RWPE1 (cell line): ENCODE data around the gene IGF1R.

ENCODE experiments used
- CTCF ChIA-PET: fragments of 350-600 bp; sonication (Branson Sonifier 250); formaldehyde crosslinking; extraction: SDS; loops from one replicate; lab custom pipeline; 2021; lab: Yijun Ruan, JAX
- POLR2A ChIA-PET: fragments of 400-600 bp; formaldehyde crosslinking; extraction: SDS; loops from one replicate; lab custom pipeline; 2020; ENCODE audit warnings: antibody characterized with exemption; ENCODE audit not compliant: low non-redundant PET; lab: Yijun Ruan, JAX
- DNase-seq: peaks from one replicate; pipeline ENCODE4 v3.0.0; 2012; ENCODE audit warnings: low spot score
- H3K27ac ChIP-seq: fragments of 450-650 bp; 2 replicates; pipeline ENCODE4 v1.5.1; 2017
- TF ChIP-seq, protein P1 (sequence below): fragments of 450-650 bp; conservative IDR thresholded peaks from 2 replicates; pipeline ENCODE4 v1.5.1; 2017; ENCODE audit warnings: low read depth, mild to moderate bottlenecking

Gene IGF1R

DNA sequence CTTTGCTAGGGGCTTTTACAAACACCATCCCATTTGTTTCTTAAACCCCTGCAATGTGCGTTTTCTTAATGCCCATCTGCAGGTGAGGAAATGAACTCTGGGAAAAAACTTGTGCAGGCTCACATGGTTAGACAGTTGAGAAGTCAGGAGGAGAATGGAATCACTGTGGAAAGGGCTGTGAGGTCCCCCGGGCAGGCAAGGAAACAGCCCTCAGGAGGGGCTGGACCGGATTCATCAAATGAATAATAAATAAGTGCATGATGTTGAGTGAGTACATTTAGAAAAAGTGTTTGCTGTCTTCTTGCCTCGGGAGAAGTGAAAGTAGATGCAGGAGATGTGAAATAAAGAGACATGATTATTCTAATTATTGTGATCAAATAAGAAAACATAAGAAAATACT, 282.7 kb downstream of the IGF1R start:
- H3K27ac ChIP-seq: no peak overlapping the region
- ChIA-PET POLR2A (no interaction called here), CTCF (no interaction called here)
- TF ChIP-seq, protein P1, sequence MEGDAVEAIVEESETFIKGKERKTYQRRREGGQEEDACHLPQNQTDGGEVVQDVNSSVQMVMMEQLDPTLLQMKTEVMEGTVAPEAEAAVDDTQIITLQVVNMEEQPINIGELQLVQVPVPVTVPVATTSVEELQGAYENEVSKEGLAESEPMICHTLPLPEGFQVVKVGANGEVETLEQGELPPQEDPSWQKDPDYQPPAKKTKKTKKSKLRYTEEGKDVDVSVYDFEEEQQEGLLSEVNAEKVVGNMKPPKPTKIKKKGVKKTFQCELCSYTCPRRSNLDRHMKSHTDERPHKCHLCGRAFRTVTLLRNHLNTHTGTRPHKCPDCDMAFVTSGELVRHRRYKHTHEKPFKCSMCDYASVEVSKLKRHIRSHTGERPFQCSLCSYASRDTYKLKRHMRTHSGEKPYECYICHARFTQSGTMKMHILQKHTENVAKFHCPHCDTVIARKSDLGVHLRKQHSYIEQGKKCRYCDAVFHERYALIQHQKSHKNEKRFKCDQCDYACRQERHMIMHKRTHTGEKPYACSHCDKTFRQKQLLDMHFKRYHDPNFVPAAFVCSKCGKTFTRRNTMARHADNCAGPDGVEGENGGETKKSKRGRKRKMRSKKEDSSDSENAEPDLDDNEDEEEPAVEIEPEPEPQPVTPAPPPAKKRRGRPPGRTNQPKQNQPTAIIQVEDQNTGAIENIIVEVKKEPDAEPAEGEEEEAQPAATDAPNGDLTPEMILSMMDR: no peak
- no peak for DNase-seq

DNA sequence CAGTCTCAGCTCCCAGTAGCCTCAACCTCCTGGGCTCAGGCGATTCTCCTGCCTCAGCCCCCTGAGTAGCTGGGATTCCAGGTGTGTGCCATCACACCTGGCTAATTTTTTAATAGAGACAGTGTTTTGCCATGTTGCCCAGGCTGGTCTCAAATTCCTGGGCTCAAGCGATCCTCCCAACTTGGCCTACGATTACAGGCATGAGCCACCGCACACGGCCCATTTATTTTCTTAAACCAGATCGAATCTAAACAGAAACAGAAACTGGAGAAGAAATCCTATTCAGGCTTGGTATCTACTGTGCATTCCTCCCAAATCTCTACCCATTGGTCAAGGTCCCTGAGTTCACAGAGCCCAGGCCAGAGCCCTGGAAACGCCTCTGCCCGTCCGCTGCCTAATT, 285.1 kb downstream of the IGF1R start:
- H3K27ac ChIP-seq: no peak overlapping the region
- POLR2A ChIA-PET: no interaction called here
- TF ChIP-seq, protein P1: no peak
- CTCF ChIA-PET: interaction anchor here (0.7 kb wide), 1 partner anchor 24 kb away, joined by 7 read pairs; no protein-coding TSS in a partner anchor
- no peak for DNase-seq

DNA sequence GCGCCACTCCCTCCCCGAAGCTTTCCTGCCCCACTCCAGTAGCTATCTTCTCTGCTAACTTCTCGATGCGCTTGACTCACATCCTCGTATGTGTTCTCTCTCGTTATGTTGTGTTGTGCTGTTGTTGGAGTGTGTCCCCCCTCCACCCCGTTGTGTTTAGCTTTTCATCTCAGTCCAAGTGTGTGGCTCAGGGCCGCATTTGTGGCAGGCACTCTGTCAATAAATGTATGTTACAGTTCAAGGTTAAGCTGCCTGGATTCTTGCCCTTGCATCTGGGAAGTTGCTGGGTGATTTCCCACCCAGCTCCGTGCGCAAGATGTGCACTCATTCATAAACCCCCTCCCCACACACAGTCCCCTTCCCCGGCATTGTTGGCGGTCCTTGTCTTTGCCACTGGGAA, 287.4 kb downstream of the IGF1R start:
- CTCF ChIA-PET: no interaction called here
- no peak overlapping the region for H3K27ac ChIP-seq
- TF ChIP-seq, protein P1: no peak
- POLR2A ChIA-PET: no interaction called here
- DNase-seq: no peak

DNA sequence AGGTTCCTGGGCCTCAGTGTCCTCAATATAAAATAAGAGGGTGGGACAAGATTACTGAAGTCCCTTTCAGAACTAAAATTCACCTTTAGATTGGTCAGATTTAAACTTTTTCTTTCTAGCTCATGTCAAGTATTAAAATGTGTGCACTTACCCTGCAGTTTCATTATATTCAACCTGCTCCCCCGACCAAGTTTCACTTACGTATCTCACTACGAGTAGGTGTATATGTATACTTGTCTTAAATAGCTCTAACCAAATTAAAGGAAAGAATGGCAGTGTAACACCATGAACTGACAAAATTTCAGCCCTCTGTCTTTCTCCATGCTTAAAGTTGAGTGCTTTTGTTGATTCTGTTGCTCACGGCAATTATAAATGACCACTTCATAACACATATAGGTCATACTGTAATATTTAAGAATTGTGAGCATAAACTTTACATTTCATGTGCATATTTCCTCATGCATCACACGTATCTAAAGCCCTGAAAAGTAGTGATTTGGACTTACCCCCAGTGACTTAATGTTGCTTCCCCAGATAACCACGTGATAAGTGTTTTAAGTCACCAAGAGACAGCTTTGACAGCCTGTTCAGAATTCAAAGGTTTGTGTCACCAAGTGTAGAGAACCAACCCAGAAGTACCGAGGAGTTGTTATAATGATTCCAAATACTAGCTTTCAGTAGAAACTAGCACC, 289.2 kb downstream of the IGF1R start:
- no peak overlapping the region for H3K27ac ChIP-seq
- no peak for DNase-seq
- ChIA-PET CTCF (no interaction called here), POLR2A (interaction anchor here (0.6 kb wide), 1 partner anchor 285 kb away, joined by 5 read pairs; no protein-coding TSS in a partner anchor)
- TF ChIP-seq, protein P1: no peak

DNA sequence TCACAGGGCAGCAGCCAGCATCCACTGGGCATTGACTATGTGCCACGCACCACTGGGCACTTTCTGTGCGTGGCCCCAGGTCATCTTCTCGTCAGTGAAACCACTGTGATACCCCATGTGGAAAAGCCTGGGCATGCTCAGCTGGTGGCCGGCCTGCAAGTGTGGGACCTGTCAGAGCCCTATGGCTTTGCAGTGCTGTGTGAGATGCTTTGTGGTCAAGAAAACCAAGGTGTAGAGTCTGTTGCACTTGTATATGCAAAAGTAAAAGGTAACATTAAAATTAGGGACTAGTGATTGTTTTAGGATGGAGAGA, 289.7 kb downstream of the IGF1R start:
- CTCF ChIA-PET: no interaction called here
- TF ChIP-seq, protein P1: no peak
- H3K27ac ChIP-seq: no peak overlapping the region
- no peak for DNase-seq
- POLR2A ChIA-PET: interaction anchor here (0.6 kb wide), 1 partner anchor 286 kb away, joined by 5 read pairs; no protein-coding TSS in a partner anchor

DNA sequence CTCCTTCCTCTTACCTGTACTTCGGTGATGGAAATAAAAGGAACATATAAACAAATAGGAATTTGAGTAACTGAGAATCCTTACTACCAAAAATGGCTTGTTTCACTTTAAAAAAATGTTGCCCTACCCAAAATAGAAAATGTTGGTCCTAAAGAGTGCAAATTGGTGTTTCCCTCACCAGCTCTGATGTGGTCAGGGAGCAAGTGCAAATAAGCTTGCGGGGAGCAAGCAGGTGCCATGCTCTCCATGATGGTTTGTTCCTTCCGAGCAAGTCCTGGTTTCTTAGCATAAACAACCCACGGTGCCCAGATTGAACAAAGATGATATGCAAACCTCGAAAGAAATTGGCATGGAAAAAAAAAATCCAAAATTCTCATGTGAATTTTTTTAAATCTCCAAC, 290.5 kb downstream of the IGF1R start:
- ChIA-PET CTCF (no interaction called here), POLR2A (no interaction called here)
- DNase-seq: no peak
- no peak overlapping the region for H3K27ac ChIP-seq
- TF ChIP-seq, protein P1: no peak
